ENCODE data around the gene KPTN. TPM values are rescaled to one million over a fixed set of nuclear protein-coding genes. Genes with fewer than 3 reads are reported as not detected.

KPTN gene
- total and polyA plus RNA-seq, 12 donors = 2.9 to 121 (median 9.9) TPM

DNA sequence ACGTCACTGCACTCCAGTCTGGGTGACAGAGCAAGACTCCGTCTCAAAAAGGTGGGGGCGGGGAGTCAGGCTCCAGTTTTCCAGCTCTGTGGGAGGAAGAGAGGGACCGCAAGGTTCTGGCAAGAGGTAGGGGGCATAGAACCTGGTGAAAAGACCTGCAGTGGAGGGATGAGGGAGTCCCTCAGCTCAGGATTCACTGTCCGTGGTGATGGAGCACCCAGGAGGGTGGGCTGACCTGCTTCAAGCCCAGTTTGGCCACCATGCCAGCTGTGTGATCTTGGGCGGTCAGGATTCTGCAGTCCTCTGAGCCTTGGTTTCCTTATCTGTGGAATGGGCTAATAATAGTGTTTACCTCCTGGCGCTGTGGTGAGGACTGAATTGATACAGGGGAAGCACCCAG is 33.5 kb downstream of the KPTN start:
- WGBS, 4 donors = 54 to 68% (median 62%) methylated on average over 7 of the region's 7 CpGs

DNA sequence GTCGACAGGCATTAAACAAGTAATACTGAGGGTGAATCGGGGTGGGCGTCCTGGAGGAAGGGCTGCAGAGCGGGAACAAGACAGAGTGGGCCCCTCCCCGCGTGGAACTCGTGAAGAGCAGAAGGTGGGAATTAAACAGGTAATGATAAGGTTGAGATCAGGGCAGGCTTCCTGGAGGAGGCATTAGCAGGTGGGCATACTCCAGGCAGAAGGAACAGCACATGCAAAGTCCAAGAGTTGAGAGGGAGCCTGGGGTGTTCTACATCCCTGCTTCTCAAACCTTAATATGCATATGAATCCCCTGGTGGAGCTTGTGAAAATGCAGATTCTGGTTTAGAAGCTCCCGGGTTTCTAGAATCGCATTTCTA is 35.7 kb downstream of the KPTN start:
- H3K4me3 ChIP-seq = no peak overlapping the region
- intact Hi-C loops (cut with DNase I) = no loop called here
- H3K36me3 ChIP-seq (replicated peaks in 1 of 2) = no peaks in the 10 kb centered on the region
- TF ChIP-seq, protein P1, sequence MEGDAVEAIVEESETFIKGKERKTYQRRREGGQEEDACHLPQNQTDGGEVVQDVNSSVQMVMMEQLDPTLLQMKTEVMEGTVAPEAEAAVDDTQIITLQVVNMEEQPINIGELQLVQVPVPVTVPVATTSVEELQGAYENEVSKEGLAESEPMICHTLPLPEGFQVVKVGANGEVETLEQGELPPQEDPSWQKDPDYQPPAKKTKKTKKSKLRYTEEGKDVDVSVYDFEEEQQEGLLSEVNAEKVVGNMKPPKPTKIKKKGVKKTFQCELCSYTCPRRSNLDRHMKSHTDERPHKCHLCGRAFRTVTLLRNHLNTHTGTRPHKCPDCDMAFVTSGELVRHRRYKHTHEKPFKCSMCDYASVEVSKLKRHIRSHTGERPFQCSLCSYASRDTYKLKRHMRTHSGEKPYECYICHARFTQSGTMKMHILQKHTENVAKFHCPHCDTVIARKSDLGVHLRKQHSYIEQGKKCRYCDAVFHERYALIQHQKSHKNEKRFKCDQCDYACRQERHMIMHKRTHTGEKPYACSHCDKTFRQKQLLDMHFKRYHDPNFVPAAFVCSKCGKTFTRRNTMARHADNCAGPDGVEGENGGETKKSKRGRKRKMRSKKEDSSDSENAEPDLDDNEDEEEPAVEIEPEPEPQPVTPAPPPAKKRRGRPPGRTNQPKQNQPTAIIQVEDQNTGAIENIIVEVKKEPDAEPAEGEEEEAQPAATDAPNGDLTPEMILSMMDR (IDR thresholded peaks at IDR 0.05) = no peak
- no peak for TF ChIP-seq POLR2A (IDR thresholded peaks at IDR 0.05)
- WGBS, 4 donors = 25 to 30% (median 28%) methylated on average over 9 of the region's 9 CpGs
- H3K27ac ChIP-seq = no peak overlapping the region
- no peaks in the 10 kb centered on the region for H3K9me3 ChIP-seq (replicated peaks in 1 of 3)
- DNase-seq = no peak
- peaks cover 5 to 9% of the 10 kb centered on the region in 2 donors for H3K4me1 ChIP-seq (replicated peaks in 1 of 2)
- peaks cover 42% of the 10 kb centered on the region for H3K27me3 ChIP-seq

More for the DNA sequence above, 33.5 kb downstream of the KPTN start:
- Histone ChIP-seq H3K27ac (no peak overlapping the region), H3K4me1 (replicated peaks in 1 of 2) (peaks cover 5 to 9% of the 10 kb centered on the region in 2 donors), H3K27me3 (peaks cover 25% of the 10 kb centered on the region), H3K36me3 (replicated peaks in 1 of 2) (no peaks in the 10 kb centered on the region), H3K4me3 (no peak overlapping the region), H3K9me3 (replicated peaks in 1 of 3) (peaks cover 0 to 2% (median 0%) of the 10 kb centered on the region in 3 donors)
- TF ChIP-seq POLR2A (IDR thresholded peaks at IDR 0.05) = no peak
- TF ChIP-seq, protein P1 (IDR thresholded peaks at IDR 0.05) = no peak
- intact Hi-C loops (cut with DNase I) = no loop called here
- no peak for DNase-seq

- TF ChIP-seq, protein P1 (IDR thresholded peaks at IDR 0.05) = no peak
- no peak for TF ChIP-seq POLR2A (IDR thresholded peaks at IDR 0.05)
Observed at GRCh38 chr19:47447470-47448359, 36.3 kb downstream of the KPTN start.

DNA sequence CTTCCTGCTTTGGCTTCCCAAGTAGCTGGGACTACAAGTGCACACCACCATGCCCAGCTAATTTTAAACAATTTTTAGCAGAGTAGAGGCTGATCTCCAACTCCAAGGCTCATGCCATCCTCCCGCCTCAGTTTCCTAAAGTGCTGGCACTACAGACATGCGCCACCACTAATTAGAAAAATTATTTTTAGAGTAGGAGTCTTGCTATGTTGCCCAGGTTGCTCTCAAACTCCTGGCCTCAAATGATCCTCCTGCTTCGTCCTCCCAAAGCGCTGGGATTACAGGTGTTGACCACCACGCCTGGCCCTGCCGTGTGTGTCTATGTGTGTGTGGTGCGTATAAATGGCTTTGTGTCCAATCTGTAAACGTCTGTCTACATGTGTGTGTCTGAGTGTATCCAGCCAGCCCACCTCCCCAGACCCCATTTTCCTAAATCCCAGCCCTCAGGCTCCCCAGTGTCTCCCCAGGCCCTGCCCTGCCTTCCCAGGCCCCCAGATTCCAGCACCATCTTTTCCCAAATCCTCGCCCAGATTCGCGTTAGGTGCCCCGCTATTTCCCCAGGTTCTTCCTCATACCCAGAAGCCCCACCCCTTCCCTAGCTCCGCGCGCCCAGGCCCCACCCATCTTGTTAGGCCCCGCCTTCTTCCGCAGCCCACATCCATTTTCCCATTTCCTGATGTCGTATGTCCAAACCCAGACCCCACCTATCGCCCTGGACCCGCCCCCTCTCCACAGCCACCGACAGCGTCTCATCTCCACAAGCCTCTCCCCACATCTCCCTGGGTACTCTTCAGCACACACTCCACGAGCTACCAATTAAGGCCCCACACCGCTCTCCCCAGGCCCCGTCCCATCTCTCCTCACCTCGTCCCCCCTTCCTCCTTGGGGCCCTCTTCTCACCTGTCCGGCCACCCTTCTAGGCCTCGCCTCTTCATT is 37.2 kb downstream of the KPTN start:
- Histone ChIP-seq H3K36me3 (replicated peaks in 1 of 2) (no peaks in the 10 kb centered on the region), H3K9me3 (replicated peaks in 1 of 3) (no peaks in the 10 kb centered on the region), H3K4me1 (replicated peaks in 1 of 2) (peaks cover 5 to 9% of the 10 kb centered on the region in 2 donors), H3K27ac (no peak overlapping the region), H3K27me3 (peaks cover 52% of the 10 kb centered on the region), H3K4me3 (peak overlapping the region in 1 of 4 donors; percentile 22)
- peak in 3 of 7 donors; percentile 29 to 71 (median 43) for DNase-seq
- intact Hi-C loops (cut with DNase I) = no loop called here
- WGBS, 4 donors = 14 to 18% (median 17%) methylated on average over 27 to 28 of the region's 28 CpGs
- TF ChIP-seq POLR2A (IDR thresholded peaks at IDR 0.05) = no peak
- TF ChIP-seq, protein P1 (IDR thresholded peaks at IDR 0.05) = no peak

More at GRCh38 chr19:47447470-47448359, 36.3 kb downstream of the KPTN start:
- Histone ChIP-seq H3K36me3 (replicated peaks in 1 of 2) (no peaks in the 10 kb centered on the region), H3K4me3 (peak overlapping the region in 1 of 4 donors; percentile 22), H3K27ac (no peak overlapping the region), H3K27me3 (peaks cover 43% of the 10 kb centered on the region), H3K9me3 (replicated peaks in 1 of 3) (no peaks in the 10 kb centered on the region), H3K4me1 (replicated peaks in 1 of 2) (peaks cover 5 to 9% of the 10 kb centered on the region in 2 donors)
- WGBS, 4 donors = 3 to 6% (median 5%) methylated on average over 24 to 95 of the region's 95 CpGs
- peak; percentile 46 to 84 (median 60) for DNase-seq
- intact Hi-C loops (cut with DNase I) = no loop called here
